Measurements from ENCODE around the gene CLSTN1.

GRCh38 chr1:9787702-9788101 is 36.1 kb downstream of the CLSTN1 start:
- TF ChIP-seq CTCF (IDR thresholded peaks at IDR 0.05) (no peak), POLR2A (IDR thresholded peaks at IDR 0.05) (no peak)
